Lower lobe of right lung (tissue), 2 donors: ENCODE data around the gene HFE. TPM values are rescaled to one million over a fixed set of nuclear protein-coding genes. Genes with fewer than 3 reads are reported as not detected.
A peak's percentile ranks its signal among the peaks of the same experiment; 100 is the strongest.

ENCODE experiments used
- ATAC-seq, 2 donors: fragments of 200-7000 bp; cut with Tn5 transposase; one replicate each; pipeline ENCODE4 v1.9.1; 2020 to 2022; ENCODE audit warnings: mild to moderate bottlenecking in 2 of 2, moderate library complexity in 2 of 2
- DNase-seq: peaks from one replicate; pipeline ENCODE4 v3.0.0-alpha.2; 2020
- H3K27ac ChIP-seq: fragments of 200-600 bp; one replicate; pipeline ENCODE4 v1.8.0; 2022
- H3K27me3 ChIP-seq: fragments of 200-600 bp; one replicate; pipeline ENCODE4 v1.8.0; 2022; ENCODE audit warnings: low read depth
- H3K36me3 ChIP-seq: fragments of 200-600 bp; one replicate; pipeline ENCODE4 v1.8.0; 2022; ENCODE audit warnings: mild to moderate bottlenecking
- H3K4me1 ChIP-seq: fragments of 200-600 bp; one replicate; pipeline ENCODE4 v1.8.0; 2022
- H3K4me3 ChIP-seq: fragments of 200-600 bp; one replicate; pipeline ENCODE4 v1.8.0; 2022; ENCODE audit warnings: mild to moderate bottlenecking
- H3K9me3 ChIP-seq: fragments of 200-600 bp; one replicate; pipeline ENCODE4 v1.8.0; 2022
- CTCF ChIP-seq: fragments of 200-600 bp; IDR thresholded peaks from one replicate; pipeline ENCODE4 v1.8.0; 2022; ENCODE audit warnings: antibody characterized with exemption, mild to moderate bottlenecking
- intact Hi-C: fragments of 100-400 bp; cut with DNase I; formaldehyde crosslinking; loops from one replicate; pipeline ENCODE4 v1.11.0; 2022
- total RNA-seq: library from RNA; stranded (reverse); fragmentation: NEBNext Ultra II Directional; extraction: Animal tissue kit (Norgen Biotek cat#: 25700); gene quantifications from one replicate; pipeline ENCODE4 v1.2.1, GENCODE V29; 2021
- donor health status: DM: no; HTN: yes; CAD: no; lungs with severe emphysema.

Gene HFE
- total RNA-seq, 1 donor from 2014 or later = 12.4 TPM

GRCh38 chr6:26120807-26121140, 33.5 kb downstream of the HFE start:
- intact Hi-C loops = no loop called here
- no peak overlapping the region for H3K27ac ChIP-seq
- no peaks in the 10 kb centered on the region for H3K9me3 ChIP-seq
- no peaks in the 10 kb centered on the region for H3K36me3 ChIP-seq
- DNase-seq = no peak
- no peaks in the 10 kb centered on the region for H3K27me3 ChIP-seq
- H3K4me3 ChIP-seq = no peak overlapping the region
- no peak for TF ChIP-seq CTCF
- ATAC-seq = no peak
- peaks cover 7% of the 10 kb centered on the region for H3K4me1 ChIP-seq

GRCh38 chr6:26121141-26122004, 34.1 kb downstream of the HFE start:
- H3K4me3 ChIP-seq = no peak overlapping the region
- DNase-seq = no peak
- no peak overlapping the region for H3K27ac ChIP-seq
- H3K27me3 ChIP-seq = no peaks in the 10 kb centered on the region
- H3K9me3 ChIP-seq = no peaks in the 10 kb centered on the region
- no peak for TF ChIP-seq CTCF
- H3K4me1 ChIP-seq = peaks cover 7% of the 10 kb centered on the region
- H3K36me3 ChIP-seq = no peaks in the 10 kb centered on the region
- intact Hi-C loops = no loop called here
- no peak for ATAC-seq

- Histone ChIP-seq H3K4me3 (peak overlapping the region; percentile 80), H3K9me3 (no peaks in the 10 kb centered on the region), H3K27ac (peak overlapping the region; percentile 99), H3K4me1 (peaks cover 10% of the 10 kb centered on the region), H3K27me3 (no peaks in the 10 kb centered on the region), H3K36me3 (no peaks in the 10 kb centered on the region)
- intact Hi-C loops = no loop called here
- no peak for TF ChIP-seq CTCF
- DNase-seq (no peak), ATAC-seq (no peak)
Observed at GRCh38 chr6:26122005-26122388, 34.8 kb downstream of the HFE start.

- H3K27me3 ChIP-seq = no peaks in the 10 kb centered on the region
- H3K36me3 ChIP-seq = no peaks in the 10 kb centered on the region
- H3K4me1 ChIP-seq = peaks cover 13% of the 10 kb centered on the region
- ATAC-seq (no peak), DNase-seq (no peak)
- intact Hi-C loops = no loop called here
- H3K27ac ChIP-seq = peak overlapping the region; percentile 99
- no peak for TF ChIP-seq CTCF
- peak overlapping the region; percentile 80 for H3K4me3 ChIP-seq
- no peaks in the 10 kb centered on the region for H3K9me3 ChIP-seq
Observed at GRCh38 chr6:26122402-26122792, 35.2 kb downstream of the HFE start.

DNA sequence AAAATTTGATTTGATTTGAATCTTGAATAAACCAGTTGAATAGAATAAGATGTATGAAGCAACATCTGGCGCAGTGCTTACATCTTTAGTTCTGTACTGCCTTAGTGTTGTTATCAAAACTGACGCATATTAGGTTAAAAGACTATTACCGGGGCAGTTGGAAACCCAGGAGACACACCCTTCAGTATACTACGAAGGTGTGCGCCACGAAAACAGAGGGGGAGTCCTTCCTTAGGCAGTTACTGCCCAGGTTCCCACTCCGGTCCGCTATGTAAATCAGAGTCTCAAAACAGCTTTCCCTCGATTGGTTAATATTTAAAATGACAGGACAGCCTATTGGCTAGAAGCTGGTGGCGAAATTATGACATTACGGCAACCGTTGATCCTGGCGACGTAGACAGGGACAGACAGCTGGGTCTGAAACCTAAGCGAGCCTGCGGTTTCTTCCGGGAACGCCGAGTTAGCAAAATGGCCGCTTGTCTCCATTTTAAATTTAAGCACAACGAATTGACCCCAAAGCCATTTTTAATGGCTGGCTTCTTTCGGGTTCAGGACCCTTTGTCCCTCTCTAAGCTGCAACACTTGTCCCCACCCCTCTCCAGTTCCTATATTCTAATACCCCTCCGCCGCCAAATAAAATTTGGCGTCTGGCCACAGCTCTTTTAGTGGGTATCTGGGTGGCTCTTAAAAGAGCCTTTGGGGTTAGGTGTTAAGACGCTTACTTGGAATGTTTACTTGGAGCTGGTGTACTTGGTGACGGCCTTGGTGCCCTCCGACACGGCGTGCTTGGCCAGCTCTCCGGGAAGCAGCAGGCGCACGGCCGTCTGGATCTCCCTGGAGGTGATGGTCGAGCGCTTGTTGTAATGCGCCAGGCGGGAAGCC, 35.8 kb downstream of the HFE start:
- DNase-seq = peak; percentile 93
- Histone ChIP-seq H3K27me3 (no peaks in the 10 kb centered on the region), H3K36me3 (peaks cover 5% of the 10 kb centered on the region), H3K9me3 (no peaks in the 10 kb centered on the region), H3K27ac (peak overlapping the region; percentile 99), H3K4me3 (peak overlapping the region; percentile 80), H3K4me1 (peaks cover 18% of the 10 kb centered on the region)
- intact Hi-C loops = no loop called here
- no peak for TF ChIP-seq CTCF
- ATAC-seq = peak; percentile 90 to 92
